Endothelial cell of umbilical vein (primary cell): ENCODE measurements around the gene TSEN2. TPM values are rescaled to one million over a fixed set of nuclear protein-coding genes. Genes with fewer than 3 reads are reported as not detected.

Experiments used
- BruUV-seq: library from RNA; stranded (reverse); fragments of 400-500 nt; replicated peaks from 2 replicates; lab custom pipeline; 2021; lab: Mats Ljungman, UMichigan
- CTCF ChIA-PET: fragments of 300-600, 350-600 bp; sonication (Branson Sonifier 250); formaldehyde crosslinking; loops from one replicate; lab custom pipeline; 2021; ENCODE audit warnings: antibody characterized with exemption, inconsistent platforms; lab: Charles Lee
- POLR2A ChIA-PET: fragments of 300-600, 350-600 bp; sonication (Branson Sonifier 250); formaldehyde crosslinking; loops from one replicate; lab custom pipeline; 2021; ENCODE audit warnings: antibody characterized with exemption, inconsistent platforms; lab: Charles Lee
- DNase-seq: peaks from one replicate; pipeline ENCODE4 v3.0.0-alpha.2; 2011; ENCODE audit warnings: low read depth, low spot score
- FAIRE-seq: peaks from 2 replicates; lab custom pipeline; 2011; peaks lifted over from hg19 to GRCh38; lab: Jason Lieb, UNC
- H2AFZ ChIP-seq: 2 replicates; pipeline ENCODE4 v1.6.0; 2012; ENCODE audit warnings: low read depth, low read length, control low read depth, inconsistent platforms
- H3K27ac ChIP-seq: 2 replicates; pipeline ENCODE4 v1.5.1; 2011; ENCODE audit warnings: low read depth, mild to moderate bottlenecking, control low read depth, low read length, moderate library complexity; ENCODE audit not compliant: insufficient read depth
- H3K27me3 ChIP-seq, 2 experiments: 2 replicates each; pipeline versions ENCODE4 v1.6.0 to v1.6.1; 2011; ENCODE audit warnings: low read length in 2 of 2, mixed read lengths in 1 of 2; ENCODE audit not compliant: control insufficient read depth in 2 of 2, insufficient read depth in 2 of 2
- H3K36me3 ChIP-seq, 2 experiments: 2 replicates in 1 of 2; 3 replicates in 1 of 2; pipeline ENCODE4 v1.5.1; 2011; ENCODE audit warnings: low read length in 2 of 2, mild to moderate bottlenecking in 1 of 2, moderate library complexity in 1 of 2; ENCODE audit not compliant: control insufficient read depth in 2 of 2, insufficient read depth in 2 of 2; ENCODE audit errors: extremely low read depth in 1 of 2
- H3K4me1 ChIP-seq: 3 replicates; pipeline ENCODE4 v1.5.1; 2011; ENCODE audit warnings: mild to moderate bottlenecking, low read length; ENCODE audit not compliant: control insufficient read depth, insufficient read depth; ENCODE audit errors: extremely low read depth
- H3K4me2 ChIP-seq: 2 replicates; pipeline ENCODE4 v1.6.1; 2011; ENCODE audit warnings: low read length, control low read depth, mixed read lengths; ENCODE audit not compliant: insufficient read depth
- H3K4me3 ChIP-seq, 3 experiments: fragments of 200-600 bp in 1 of 3; sonication (generic), shearing (Covaris generic) in 1 of 3; replicated peaks in 1 of 3; 2 replicates each; pipeline ENCODE4 v1.5.1; 2011 to 2016; ENCODE audit warnings: control low read depth in 3 of 3, low read length in 3 of 3, mild to moderate bottlenecking in 2 of 3, inconsistent platforms in 1 of 3, low read depth in 1 of 3, moderate library complexity in 1 of 3; ENCODE audit not compliant: insufficient read depth in 1 of 3
- H3K79me2 ChIP-seq: 2 replicates; pipeline ENCODE4 v1.6.0; 2012; ENCODE audit warnings: low read length, inconsistent platforms; ENCODE audit not compliant: control insufficient read depth, insufficient read depth
- H3K9ac ChIP-seq: replicated peaks from 2 replicates; pipeline ENCODE3; 2011; ENCODE audit warnings: low read length, control low read depth; ENCODE audit not compliant: insufficient read depth; ENCODE audit errors: extremely low read depth
- H3K9me1 ChIP-seq: replicated peaks from 3 replicates; pipeline ENCODE4 v1.6.0; 2011; ENCODE audit warnings: mild to moderate bottlenecking, low read length; ENCODE audit not compliant: control insufficient read depth, insufficient read depth; ENCODE audit errors: extremely low read depth
- H3K9me3 ChIP-seq: replicated peaks from 2 replicates; pipeline ENCODE4 v1.5.1; 2012; ENCODE audit warnings: low read length, inconsistent platforms; ENCODE audit not compliant: control insufficient read depth, insufficient read depth
- H4K20me1 ChIP-seq: replicated peaks from 2 replicates; pipeline ENCODE3; 2011; ENCODE audit warnings: mild to moderate bottlenecking, low read length; ENCODE audit not compliant: control insufficient read depth, insufficient read depth; ENCODE audit errors: extremely low read depth
- CTCF ChIP-seq, 2 donors: IDR thresholded peaks; 1 replicate in 1 of 2; 2 replicates in 1 of 2; pipeline ENCODE4 v1.5.1; 2011; ENCODE audit warnings: low read length in 2 of 2, mild to moderate bottlenecking in 2 of 2, moderate library complexity in 2 of 2, control low read depth in 1 of 2, inconsistent platforms in 1 of 2, low read depth in 1 of 2; ENCODE audit not compliant: insufficient read depth in 1 of 2; ENCODE audit errors: extremely low read depth in 1 of 2
- EZH2 ChIP-seq: IDR thresholded peaks from 2 replicates; pipeline ENCODE4 v1.6.1; 2012; ENCODE audit warnings: borderline replicate concordance, low read depth, mild to moderate bottlenecking, moderate library complexity, low read length, inconsistent platforms; ENCODE audit not compliant: severe bottlenecking
- FOS ChIP-seq: IDR thresholded peaks from 2 replicates; pipeline ENCODE4 v1.6.1; 2011; ENCODE audit warnings: mild to moderate bottlenecking, low read length, moderate library complexity, borderline replicate concordance; ENCODE audit not compliant: insufficient read depth
- GATA2 ChIP-seq: IDR thresholded peaks from 2 replicates; pipeline ENCODE4 v1.7.0; 2011; ENCODE audit warnings: low read depth, mild to moderate bottlenecking, moderate library complexity, mixed read lengths, low read length; ENCODE audit not compliant: insufficient read length, insufficient read depth
- JUN ChIP-seq: IDR thresholded peaks from 2 replicates; pipeline ENCODE4 v1.6.1; 2011; ENCODE audit warnings: borderline replicate concordance, low read depth; ENCODE audit not compliant: insufficient read length, insufficient read depth
- MYC ChIP-seq: IDR thresholded peaks from one replicate; pipeline ENCODE4 v1.6.1; 2011; ENCODE audit warnings: mild to moderate bottlenecking, low read depth, low read length
- POLR2A ChIP-seq: IDR thresholded peaks from 2 replicates; pipeline ENCODE4 v1.6.1; 2012; ENCODE audit warnings: low read depth, mild to moderate bottlenecking, control low read depth, low read length
- POLR2AphosphoS5 ChIP-seq: IDR thresholded peaks from 2 replicates; pipeline ENCODE4 v1.6.1; 2012; ENCODE audit warnings: low read depth, mild to moderate bottlenecking, control low read depth, low read length, moderate library complexity; ENCODE audit not compliant: insufficient read depth
- dilution Hi-C: fragments of 300-500 bp; cut with MboI; formaldehyde crosslinking; loops from one replicate; pipeline ENCODE4 v1.15.0; 2019; ENCODE audit warnings: low sequenced_read_pairs; ENCODE audit not compliant: extremely low pct_ligation_motif_present
- intact Hi-C: fragments of 100-400 bp; cut with micrococcal nuclease; formaldehyde crosslinking; loops from one replicate; pipeline ENCODE4 v1.10.0; 2022
- polyA plus RNA-seq, 4 experiments: library from polyadenylated mRNA; depleted of rRNA in 3 of 4; stranded (reverse) in 3 of 4; unstranded in 1 of 4; fragments of >200 nt; gene quantifications; 2 replicates each; pipeline versions ENCODE4 v1.2.1 to v1.2.3, GENCODE V29; 2011 to 2012; ENCODE audit warnings: missing spikeins in 1 of 4
- total RNA-seq: library from RNA; stranded (reverse); gene quantifications from 2 replicates; pipeline ENCODE4 v1.2.3, GENCODE V29; 2021
- TF ChIP-seq, protein P1 (sequence below): IDR thresholded peaks from 2 replicates; pipeline ENCODE4 v1.6.1; 2011; ENCODE audit not compliant: insufficient read depth, insufficient read length

Gene TSEN2
- total and polyA plus RNA-seq, 2 donors (not counting 3 experiments of a cell fraction or from before 2014, with no cell fraction given) = 8.3 to 12.1 TPM

- Histone ChIP-seq H3K27me3 (no peaks in the 10 kb centered on the region), H2AFZ (no peak overlapping the region), H3K36me3 (no peaks in the 10 kb centered on the region), H3K79me2 (peaks cover 17% of the 10 kb centered on the region), H3K9me3 (no peaks in the 10 kb centered on the region), H3K4me2 (no peak overlapping the region), H3K4me1 (peaks cover 16% of the 10 kb centered on the region), H3K27ac (no peak overlapping the region), H3K9me1 (no peaks in the 10 kb centered on the region), H3K9ac (no peak overlapping the region), H4K20me1 (no peaks in the 10 kb centered on the region), H3K4me3 (no peak overlapping the region)
- intact Hi-C loops (no loop called here), dilution Hi-C loops (no loop called here)
- BruUV-seq = no TSS peak
- ChIA-PET CTCF (interaction anchor here (0.6 kb wide), 1 partner anchor 10 kb away, joined by 3 read pairs; no protein-coding TSS in a partner anchor), POLR2A (no interaction called here)
- no peak for DNase-seq
- FAIRE-seq = no peak
- no peak for TF ChIP-seq FOS
- no peak for TF ChIP-seq POLR2A
- no peak for TF ChIP-seq JUN
- TF ChIP-seq, protein P1, sequence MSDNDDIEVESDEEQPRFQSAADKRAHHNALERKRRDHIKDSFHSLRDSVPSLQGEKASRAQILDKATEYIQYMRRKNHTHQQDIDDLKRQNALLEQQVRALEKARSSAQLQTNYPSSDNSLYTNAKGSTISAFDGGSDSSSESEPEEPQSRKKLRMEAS = no peak
- no peak for TF ChIP-seq GATA2
- no peak for TF ChIP-seq POLR2AphosphoS5
- no peak for TF ChIP-seq EZH2
- TF ChIP-seq MYC = no peak
- no peak for TF ChIP-seq CTCF (IDR thresholded peaks at IDR 0.05; ENCODE audit: extremely low read depth in 1 of 2, insufficient read depth in 1 of 2, low read depth in 1 of 2, low read length in 2 of 2)
Observed at GRCh38 chr3:12489368-12489767, 5.1 kb downstream of the TSEN2 start.
